ENCODE data around the gene ZNF827. TPM values are rescaled to one million over a fixed set of nuclear protein-coding genes. Genes with fewer than 3 reads are reported as not detected.

Gene ZNF827
- total RNA-seq, 1 experiment from 2014 or later = 22.4 TPM

GRCh38 chr4:145730026-145730425 is 208.6 kb downstream of the ZNF827 start:
- H3F3A ChIP-seq (ENCODE audit: insufficient read depth, low read depth) = peaks cover 21% of the 10 kb centered on the region
- POLR2A ChIA-PET (ENCODE audit: unreplicated experiment) = no interaction called here
- BruUV-seq (replicated peaks) = no TSS peak
- DNase-seq = no peak
- no peaks in the 10 kb centered on the region for H4K20me1 ChIP-seq (ENCODE audit: insufficient read depth)
- no peaks in the 10 kb centered on the region for H3K79me2 ChIP-seq (ENCODE audit: low read depth)
- no peaks in the 10 kb centered on the region for H3K36me3 ChIP-seq (ENCODE audit: low read depth)
- no peaks in the 10 kb centered on the region for H3K9me2 ChIP-seq (ENCODE audit: insufficient read depth)
- no peak overlapping the region for H3K4me2 ChIP-seq
- peaks cover 22% of the 10 kb centered on the region for H3K4me1 ChIP-seq (replicated peaks; ENCODE audit: insufficient read depth)
- no peak overlapping the region for H3K4me3 ChIP-seq
- H3K9me3 ChIP-seq (ENCODE audit: insufficient read depth, low read depth) = no peaks in the 10 kb centered on the region
- intact Hi-C loops (cut with micrococcal nuclease; ENCODE audit: unreplicated experiment) = loop anchor here (5.0 to 10.0 kb wide), 3 partner anchors 447 to 1887 kb away; partner anchors contain the start of genes LSM6 and TMEM184C
- no peaks in the 10 kb centered on the region for H3K27me3 ChIP-seq (ENCODE audit: insufficient read depth, low read depth)
- CTCF ChIA-PET = no interaction called here
- TF ChIP-seq, protein P1, sequence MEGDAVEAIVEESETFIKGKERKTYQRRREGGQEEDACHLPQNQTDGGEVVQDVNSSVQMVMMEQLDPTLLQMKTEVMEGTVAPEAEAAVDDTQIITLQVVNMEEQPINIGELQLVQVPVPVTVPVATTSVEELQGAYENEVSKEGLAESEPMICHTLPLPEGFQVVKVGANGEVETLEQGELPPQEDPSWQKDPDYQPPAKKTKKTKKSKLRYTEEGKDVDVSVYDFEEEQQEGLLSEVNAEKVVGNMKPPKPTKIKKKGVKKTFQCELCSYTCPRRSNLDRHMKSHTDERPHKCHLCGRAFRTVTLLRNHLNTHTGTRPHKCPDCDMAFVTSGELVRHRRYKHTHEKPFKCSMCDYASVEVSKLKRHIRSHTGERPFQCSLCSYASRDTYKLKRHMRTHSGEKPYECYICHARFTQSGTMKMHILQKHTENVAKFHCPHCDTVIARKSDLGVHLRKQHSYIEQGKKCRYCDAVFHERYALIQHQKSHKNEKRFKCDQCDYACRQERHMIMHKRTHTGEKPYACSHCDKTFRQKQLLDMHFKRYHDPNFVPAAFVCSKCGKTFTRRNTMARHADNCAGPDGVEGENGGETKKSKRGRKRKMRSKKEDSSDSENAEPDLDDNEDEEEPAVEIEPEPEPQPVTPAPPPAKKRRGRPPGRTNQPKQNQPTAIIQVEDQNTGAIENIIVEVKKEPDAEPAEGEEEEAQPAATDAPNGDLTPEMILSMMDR (conservative IDR thresholded peaks at IDR 0.05) = no peak
- TF ChIP-seq EZH2 (IDR thresholded peaks at IDR 0.05; ENCODE audit: low read depth) = no peak
- no peak overlapping the region for H2AFZ ChIP-seq
- no peak overlapping the region for H3K27ac ChIP-seq

GRCh38 chr4:145723336-145723735 is 215.3 kb downstream of the ZNF827 start:
- Histone ChIP-seq H2AFZ (no peak overlapping the region), H3K9me3 (ENCODE audit: insufficient read depth, low read depth) (no peaks in the 10 kb centered on the region), H3K4me1 (replicated peaks; ENCODE audit: insufficient read depth) (peaks cover 12% of the 10 kb centered on the region), H3K79me2 (ENCODE audit: low read depth) (no peaks in the 10 kb centered on the region), H3K4me3 (no peak overlapping the region), H3K27me3 (ENCODE audit: insufficient read depth, low read depth) (no peaks in the 10 kb centered on the region), H4K20me1 (ENCODE audit: insufficient read depth) (no peaks in the 10 kb centered on the region), H3K27ac (peak overlapping the region; percentile 29; the same call in 1 of the 2 replicates), H3F3A (ENCODE audit: insufficient read depth, low read depth) (no peaks in the 10 kb centered on the region), H3K36me3 (ENCODE audit: low read depth) (no peaks in the 10 kb centered on the region), H3K4me2 (peak overlapping the region; percentile 44), H3K9me2 (ENCODE audit: insufficient read depth) (no peaks in the 10 kb centered on the region)
- ChIA-PET POLR2A (ENCODE audit: unreplicated experiment) (no interaction called here), CTCF (no interaction called here)
- TF ChIP-seq, protein P1 (conservative IDR thresholded peaks at IDR 0.05) = peak; percentile 39; the same call in 1 of the 2 replicates
- TF ChIP-seq EZH2 (IDR thresholded peaks at IDR 0.05; ENCODE audit: low read depth) = no peak
- intact Hi-C loops (cut with micrococcal nuclease; ENCODE audit: unreplicated experiment) = no loop called here
- peak in 1 of 2 experiments; percentile 74 for DNase-seq
- BruUV-seq (replicated peaks) = no TSS peak

GRCh38 chr4:145722561-145722960 is 216.1 kb downstream of the ZNF827 start:
- CTCF ChIA-PET = interaction anchor here (0.6 kb wide), 1 partner anchor 259 kb away, joined by 3 read pairs; no protein-coding TSS in a partner anchor
- Histone ChIP-seq H3K27ac (no peak overlapping the region), H4K20me1 (ENCODE audit: insufficient read depth) (no peaks in the 10 kb centered on the region), H3K36me3 (ENCODE audit: low read depth) (no peaks in the 10 kb centered on the region), H3K4me2 (no peak overlapping the region), H3K9me2 (ENCODE audit: insufficient read depth) (no peaks in the 10 kb centered on the region), H3F3A (ENCODE audit: insufficient read depth, low read depth) (no peaks in the 10 kb centered on the region), H3K9me3 (ENCODE audit: insufficient read depth, low read depth) (no peaks in the 10 kb centered on the region), H3K27me3 (ENCODE audit: insufficient read depth, low read depth) (no peaks in the 10 kb centered on the region), H3K4me1 (replicated peaks; ENCODE audit: insufficient read depth) (peaks cover 12% of the 10 kb centered on the region), H3K4me3 (no peak overlapping the region), H2AFZ (no peak overlapping the region), H3K79me2 (ENCODE audit: low read depth) (no peaks in the 10 kb centered on the region)
- intact Hi-C loops (cut with micrococcal nuclease; ENCODE audit: unreplicated experiment) = no loop called here
- no peak for DNase-seq
- BruUV-seq (replicated peaks) = no TSS peak
- TF ChIP-seq, protein P1 (conservative IDR thresholded peaks at IDR 0.05) = no peak
- no peak for TF ChIP-seq EZH2 (IDR thresholded peaks at IDR 0.05; ENCODE audit: low read depth)
- POLR2A ChIA-PET (ENCODE audit: unreplicated experiment) = no interaction called here
